K562 (cell line): Measurements from ENCODE around the gene CEP95. TPM values are rescaled to one million over a fixed set of nuclear protein-coding genes. Genes with fewer than 3 reads are reported as not detected.

Experiments
- ARNT ChIP-seq, 2 experiments: fragments of 450-650 bp; IDR thresholded peaks; 2 replicates each; pipeline ENCODE4 v1.6.1; 2016; ENCODE audit warnings: mild to moderate bottlenecking in 1 of 2
- EGR1 ChIP-seq: fragments of 450-650 bp; conservative IDR thresholded peaks from 2 replicates; pipeline ENCODE4 v1.6.1; 2017; ENCODE audit warnings: mild to moderate bottlenecking
- ESRRB ChIP-seq: fragments of 250-450 bp; sonication (Bioruptor Pico); IDR thresholded peaks from 2 replicates; pipeline ENCODE4 v1.5.0; 2020; ENCODE audit warnings: mild to moderate bottlenecking, moderate library complexity, borderline replicate concordance
- FOSL1 ChIP-seq: fragments of 200-800 bp; sonication (Bioruptor generic); conservative IDR thresholded peaks from 2 replicates; pipeline ENCODE4 v1.6.1; 2016; ENCODE audit warnings: missing genetic modification characterization, missing compliant biosample characterization
- FOXP1 ChIP-seq: sonication (generic); formaldehyde crosslinking; IDR thresholded peaks from 2 replicates; pipeline ENCODE4 v1.8.0; 2022; ENCODE audit warnings: mild to moderate bottlenecking, missing genetic modification reagents
- MAFK ChIP-seq: IDR thresholded peaks from 2 replicates; pipeline ENCODE4 v1.6.1; 2011; ENCODE audit warnings: low read length, improper control_type of control experiment
- MBD2 ChIP-seq: sonication (generic); IDR thresholded peaks from 2 replicates; pipeline ENCODE4 v1.6.1; 2016; ENCODE audit warnings: low read depth, borderline replicate concordance
- NR2C2 ChIP-seq, 2 experiments: fragments of 200-800 bp in 1 of 2; sonication (Bioruptor generic) in 1 of 2; sonication (generic) in 1 of 2; formaldehyde crosslinking in 1 of 2; IDR thresholded peaks; 2 replicates each; pipeline versions ENCODE4 v1.6.1 to v1.8.0; 2016 to 2022; ENCODE audit warnings: mild to moderate bottlenecking in 1 of 2, missing compliant biosample characterization in 1 of 2, missing genetic modification characterization in 1 of 2, missing genetic modification reagents in 1 of 2
- RBM39 ChIP-seq: fragments of 200-400 bp; formaldehyde crosslinking; optimal IDR thresholded peaks from 2 replicates; pipeline ENCODE3; 2018; ENCODE audit warnings: low read depth, low read length
- ZNF431 ChIP-seq: sonication (generic); formaldehyde crosslinking; IDR thresholded peaks from 2 replicates; pipeline ENCODE4 v1.8.0; 2022; ENCODE audit warnings: mild to moderate bottlenecking, missing genetic modification reagents
- ZNF785 ChIP-seq: fragments of 250-450 bp; sonication (Bioruptor Pico); IDR thresholded peaks from 2 replicates; pipeline ENCODE4 v1.4.0; 2020; ENCODE audit warnings: mild to moderate bottlenecking
- polyA plus RNA-seq, 8 experiments: library from polyadenylated mRNA; depleted of rRNA in 4 of 8; stranded (reverse) in 5 of 8; unstranded in 3 of 8; fragments of >200 nt; fragmentation: Nextera tagmentation in 2 of 8; fragmentation: Illumina TruSeq in 1 of 8; extraction: Ambion mirVana in 2 of 8; extraction: Trizol in 1 of 8; gene quantifications; 2 replicates each; pipeline versions ENCODE4 v1.2.1 to v1.2.3, GENCODE V29; 2011 to 2014; ENCODE audit warnings: inconsistent platforms in 1 of 8, missing spikeins in 1 of 8
- total RNA-seq, 7 experiments: library from RNA; depleted of rRNA in 6 of 7; stranded (reverse); fragments of >200 nt in 6 of 7; fragmentation: Illumina TruSeq in 2 of 7; extraction: Trizol in 2 of 7; gene quantifications; 2 replicates each; pipeline versions ENCODE4 v1.2.1 to v1.2.3, GENCODE V29; 2011 to 2021; ENCODE audit warnings: low replicate concordance in 1 of 7
- TF ChIP-seq, protein P1 (sequence below): fragments of 250-450 bp; sonication (Bioruptor Pico); IDR thresholded peaks from 2 replicates; pipeline ENCODE4 v1.5.0; 2021
- TF ChIP-seq, protein P2 (sequence below): fragments of 450-650 bp; IDR thresholded peaks from 2 replicates; pipeline ENCODE4 v1.6.1; 2016; ENCODE audit warnings: mild to moderate bottlenecking, moderate library complexity
- TF ChIP-seq, protein P3 (sequence below): IDR thresholded peaks from 2 replicates; pipeline ENCODE4 v1.6.1; 2014; ENCODE audit warnings: antibody characterized with exemption

Gene CEP95
- total and polyA plus RNA-seq, 9 of the 15 experiments (the other 6 are each of a cell fraction or from before 2014, with no cell fraction given) = 26.7 to 80.7 (median 56.9) TPM

DNA sequence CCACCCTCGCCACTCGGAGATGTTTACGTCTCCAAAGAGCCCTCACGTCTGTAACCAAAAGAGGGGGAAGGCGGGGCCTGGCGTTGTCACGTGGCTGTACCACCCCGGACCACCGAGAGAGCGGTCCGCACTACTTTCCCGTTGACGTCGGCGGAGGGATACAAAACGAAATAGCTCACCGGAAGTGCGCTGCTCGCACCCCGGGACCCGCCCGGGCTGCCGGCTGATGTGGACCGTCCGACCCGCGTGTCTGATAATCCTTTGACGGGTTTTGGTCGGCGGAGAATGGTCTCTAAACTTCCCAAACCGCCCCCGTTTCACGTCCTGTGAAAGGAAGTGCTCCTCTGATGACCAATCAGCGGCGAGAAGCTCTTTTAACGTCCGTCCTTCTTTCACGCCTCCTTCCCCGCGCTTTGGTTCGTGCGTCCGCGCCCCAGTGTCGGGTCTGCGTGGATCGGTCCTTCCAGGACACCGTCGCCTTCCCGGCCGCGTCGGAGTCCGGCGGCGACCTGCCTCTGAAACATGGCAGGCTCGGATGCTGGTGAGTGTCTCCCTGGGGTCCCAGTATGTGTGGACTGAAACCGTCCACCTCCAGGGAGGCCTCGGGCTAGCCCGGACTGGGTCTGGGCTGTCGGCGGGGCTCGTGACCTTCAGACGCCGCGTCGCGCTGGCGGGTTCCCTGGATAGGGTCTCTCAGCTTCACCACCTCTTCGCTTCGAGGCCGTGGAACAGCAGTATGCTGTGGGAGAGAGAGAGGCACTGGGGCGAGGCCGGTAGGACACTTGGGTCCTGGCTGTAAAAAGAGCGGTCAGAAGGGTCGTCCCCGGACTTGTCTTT lies at the start of gene CEP95 (continued):
- peak; percentile 72 to 87; a peak in 2 of 4 replicates for TF ChIP-seq ARNT (IDR thresholded peaks at IDR 0.05)
- no peak; the same call in 1 of the 2 replicates for TF ChIP-seq ZNF431 (CRISPR knock-in tag)
- TF ChIP-seq MBD2 = no peak; the same call in 1 of the 2 replicates
- peak; percentile 29 for TF ChIP-seq RBM39
- TF ChIP-seq ESRRB (CRISPR knock-in tag) = no peak
- TF ChIP-seq FOXP1 (CRISPR knock-in tag) = peak; percentile 53
- TF ChIP-seq, protein P1, sequence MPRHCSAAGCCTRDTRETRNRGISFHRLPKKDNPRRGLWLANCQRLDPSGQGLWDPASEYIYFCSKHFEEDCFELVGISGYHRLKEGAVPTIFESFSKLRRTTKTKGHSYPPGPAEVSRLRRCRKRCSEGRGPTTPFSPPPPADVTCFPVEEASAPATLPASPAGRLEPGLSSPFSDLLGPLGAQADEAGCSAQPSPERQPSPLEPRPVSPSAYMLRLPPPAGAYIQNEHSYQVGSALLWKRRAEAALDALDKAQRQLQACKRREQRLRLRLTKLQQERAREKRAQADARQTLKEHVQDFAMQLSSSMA (CRISPR knock-in tag) = no peak
- peak; percentile 90 for TF ChIP-seq EGR1
- TF ChIP-seq ZNF785 (CRISPR knock-in tag) = no peak
- TF ChIP-seq NR2C2 (CRISPR knock-in tag; IDR thresholded peaks at IDR 0.05) = no peak; the same call in 1 of the 2 replicates
- TF ChIP-seq NR2C2 (tag; IDR thresholded peaks at IDR 0.05) = peak; percentile 93
- TF ChIP-seq MAFK = no peak
- TF ChIP-seq, protein P2, sequence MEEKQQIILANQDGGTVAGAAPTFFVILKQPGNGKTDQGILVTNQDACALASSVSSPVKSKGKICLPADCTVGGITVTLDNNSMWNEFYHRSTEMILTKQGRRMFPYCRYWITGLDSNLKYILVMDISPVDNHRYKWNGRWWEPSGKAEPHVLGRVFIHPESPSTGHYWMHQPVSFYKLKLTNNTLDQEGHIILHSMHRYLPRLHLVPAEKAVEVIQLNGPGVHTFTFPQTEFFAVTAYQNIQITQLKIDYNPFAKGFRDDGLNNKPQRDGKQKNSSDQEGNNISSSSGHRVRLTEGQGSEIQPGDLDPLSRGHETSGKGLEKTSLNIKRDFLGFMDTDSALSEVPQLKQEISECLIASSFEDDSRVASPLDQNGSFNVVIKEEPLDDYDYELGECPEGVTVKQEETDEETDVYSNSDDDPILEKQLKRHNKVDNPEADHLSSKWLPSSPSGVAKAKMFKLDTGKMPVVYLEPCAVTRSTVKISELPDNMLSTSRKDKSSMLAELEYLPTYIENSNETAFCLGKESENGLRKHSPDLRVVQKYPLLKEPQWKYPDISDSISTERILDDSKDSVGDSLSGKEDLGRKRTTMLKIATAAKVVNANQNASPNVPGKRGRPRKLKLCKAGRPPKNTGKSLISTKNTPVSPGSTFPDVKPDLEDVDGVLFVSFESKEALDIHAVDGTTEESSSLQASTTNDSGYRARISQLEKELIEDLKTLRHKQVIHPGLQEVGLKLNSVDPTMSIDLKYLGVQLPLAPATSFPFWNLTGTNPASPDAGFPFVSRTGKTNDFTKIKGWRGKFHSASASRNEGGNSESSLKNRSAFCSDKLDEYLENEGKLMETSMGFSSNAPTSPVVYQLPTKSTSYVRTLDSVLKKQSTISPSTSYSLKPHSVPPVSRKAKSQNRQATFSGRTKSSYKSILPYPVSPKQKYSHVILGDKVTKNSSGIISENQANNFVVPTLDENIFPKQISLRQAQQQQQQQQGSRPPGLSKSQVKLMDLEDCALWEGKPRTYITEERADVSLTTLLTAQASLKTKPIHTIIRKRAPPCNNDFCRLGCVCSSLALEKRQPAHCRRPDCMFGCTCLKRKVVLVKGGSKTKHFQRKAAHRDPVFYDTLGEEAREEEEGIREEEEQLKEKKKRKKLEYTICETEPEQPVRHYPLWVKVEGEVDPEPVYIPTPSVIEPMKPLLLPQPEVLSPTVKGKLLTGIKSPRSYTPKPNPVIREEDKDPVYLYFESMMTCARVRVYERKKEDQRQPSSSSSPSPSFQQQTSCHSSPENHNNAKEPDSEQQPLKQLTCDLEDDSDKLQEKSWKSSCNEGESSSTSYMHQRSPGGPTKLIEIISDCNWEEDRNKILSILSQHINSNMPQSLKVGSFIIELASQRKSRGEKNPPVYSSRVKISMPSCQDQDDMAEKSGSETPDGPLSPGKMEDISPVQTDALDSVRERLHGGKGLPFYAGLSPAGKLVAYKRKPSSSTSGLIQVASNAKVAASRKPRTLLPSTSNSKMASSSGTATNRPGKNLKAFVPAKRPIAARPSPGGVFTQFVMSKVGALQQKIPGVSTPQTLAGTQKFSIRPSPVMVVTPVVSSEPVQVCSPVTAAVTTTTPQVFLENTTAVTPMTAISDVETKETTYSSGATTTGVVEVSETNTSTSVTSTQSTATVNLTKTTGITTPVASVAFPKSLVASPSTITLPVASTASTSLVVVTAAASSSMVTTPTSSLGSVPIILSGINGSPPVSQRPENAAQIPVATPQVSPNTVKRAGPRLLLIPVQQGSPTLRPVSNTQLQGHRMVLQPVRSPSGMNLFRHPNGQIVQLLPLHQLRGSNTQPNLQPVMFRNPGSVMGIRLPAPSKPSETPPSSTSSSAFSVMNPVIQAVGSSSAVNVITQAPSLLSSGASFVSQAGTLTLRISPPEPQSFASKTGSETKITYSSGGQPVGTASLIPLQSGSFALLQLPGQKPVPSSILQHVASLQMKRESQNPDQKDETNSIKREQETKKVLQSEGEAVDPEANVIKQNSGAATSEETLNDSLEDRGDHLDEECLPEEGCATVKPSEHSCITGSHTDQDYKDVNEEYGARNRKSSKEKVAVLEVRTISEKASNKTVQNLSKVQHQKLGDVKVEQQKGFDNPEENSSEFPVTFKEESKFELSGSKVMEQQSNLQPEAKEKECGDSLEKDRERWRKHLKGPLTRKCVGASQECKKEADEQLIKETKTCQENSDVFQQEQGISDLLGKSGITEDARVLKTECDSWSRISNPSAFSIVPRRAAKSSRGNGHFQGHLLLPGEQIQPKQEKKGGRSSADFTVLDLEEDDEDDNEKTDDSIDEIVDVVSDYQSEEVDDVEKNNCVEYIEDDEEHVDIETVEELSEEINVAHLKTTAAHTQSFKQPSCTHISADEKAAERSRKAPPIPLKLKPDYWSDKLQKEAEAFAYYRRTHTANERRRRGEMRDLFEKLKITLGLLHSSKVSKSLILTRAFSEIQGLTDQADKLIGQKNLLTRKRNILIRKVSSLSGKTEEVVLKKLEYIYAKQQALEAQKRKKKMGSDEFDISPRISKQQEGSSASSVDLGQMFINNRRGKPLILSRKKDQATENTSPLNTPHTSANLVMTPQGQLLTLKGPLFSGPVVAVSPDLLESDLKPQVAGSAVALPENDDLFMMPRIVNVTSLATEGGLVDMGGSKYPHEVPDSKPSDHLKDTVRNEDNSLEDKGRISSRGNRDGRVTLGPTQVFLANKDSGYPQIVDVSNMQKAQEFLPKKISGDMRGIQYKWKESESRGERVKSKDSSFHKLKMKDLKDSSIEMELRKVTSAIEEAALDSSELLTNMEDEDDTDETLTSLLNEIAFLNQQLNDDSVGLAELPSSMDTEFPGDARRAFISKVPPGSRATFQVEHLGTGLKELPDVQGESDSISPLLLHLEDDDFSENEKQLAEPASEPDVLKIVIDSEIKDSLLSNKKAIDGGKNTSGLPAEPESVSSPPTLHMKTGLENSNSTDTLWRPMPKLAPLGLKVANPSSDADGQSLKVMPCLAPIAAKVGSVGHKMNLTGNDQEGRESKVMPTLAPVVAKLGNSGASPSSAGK = peak; percentile 93
- TF ChIP-seq, protein P3, sequence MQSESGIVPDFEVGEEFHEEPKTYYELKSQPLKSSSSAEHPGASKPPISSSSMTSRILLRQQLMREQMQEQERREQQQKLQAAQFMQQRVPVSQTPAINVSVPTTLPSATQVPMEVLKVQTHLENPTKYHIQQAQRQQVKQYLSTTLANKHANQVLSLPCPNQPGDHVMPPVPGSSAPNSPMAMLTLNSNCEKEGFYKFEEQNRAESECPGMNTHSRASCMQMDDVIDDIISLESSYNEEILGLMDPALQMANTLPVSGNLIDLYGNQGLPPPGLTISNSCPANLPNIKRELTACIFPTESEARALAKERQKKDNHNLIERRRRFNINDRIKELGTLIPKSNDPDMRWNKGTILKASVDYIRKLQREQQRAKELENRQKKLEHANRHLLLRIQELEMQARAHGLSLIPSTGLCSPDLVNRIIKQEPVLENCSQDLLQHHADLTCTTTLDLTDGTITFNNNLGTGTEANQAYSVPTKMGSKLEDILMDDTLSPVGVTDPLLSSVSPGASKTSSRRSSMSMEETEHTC = peak; percentile 52; the same call in 1 of the 2 replicates
- TF ChIP-seq FOSL1 = 0 out of 2 replicates have a peak, but pooled peaks have one; percentile 34
